ENCODE data around the gene TLCD2. TPM values are rescaled to one million over a fixed set of nuclear protein-coding genes. Genes with fewer than 3 reads are reported as not detected.
A peak's percentile ranks its signal among the peaks of the same experiment; 100 is the strongest.

Gene TLCD2
- total RNA-seq, 6 experiments from 2014 or later: 2.5 to 17.7 (median 3.7) TPM

GRCh38 chr17:1720856-1721386, 10.7 kb upstream of the TLCD2 start:
- TF ChIP-seq CTCF (IDR thresholded peaks at IDR 0.05) (peak; percentile 91 to 98 (median 94)), POLR2A (IDR thresholded peaks at IDR 0.05) (no peak)
- 31% methylated on average over 11 of the region's 11 CpGs for WGBS (ENCODE audit: insufficient coverage, low coverage, low lambda C conversion rate, missing lambda C conversion rate)
- H3K9me3 ChIP-seq: no peaks in the 10 kb centered on the region
- no peak for ATAC-seq
- peaks cover 0 to 36% (median 17%) of the 10 kb centered on the region in 4 donors for H3K4me1 ChIP-seq
- intact Hi-C loops (cut with DNase I): no loop called here
- peak in 1 of 3 donors; percentile 67 for DNase-seq
- no peaks in the 10 kb centered on the region for H3K27me3 ChIP-seq
- no peaks in the 10 kb centered on the region for H3K36me3 ChIP-seq
- H3K4me3 ChIP-seq: no peak overlapping the region
- H3K27ac ChIP-seq: no peak overlapping the region

GRCh38 chr17:1718362-1719165, 8.4 kb upstream of the TLCD2 start:
- Histone ChIP-seq H3K4me1 (peaks cover 0 to 28% (median 11%) of the 10 kb centered on the region in 4 donors), H3K27me3 (no peaks in the 10 kb centered on the region), H3K27ac (peak overlapping the region; percentile 96 to 98 (median 97)), H3K36me3 (peaks cover 0 to 6% (median 3%) of the 10 kb centered on the region in 4 donors), H3K9me3 (no peaks in the 10 kb centered on the region), H3K4me3 (peak overlapping the region; percentile 54 to 98 (median 87))
- DNase-seq (no peak), ATAC-seq (no peak)
- no peak for TF ChIP-seq CTCF (IDR thresholded peaks at IDR 0.05)
- no peak for TF ChIP-seq POLR2A (IDR thresholded peaks at IDR 0.05)
- intact Hi-C loops (cut with DNase I): no loop called here
- 55% methylated on average over 12 of the region's 19 CpGs for WGBS (ENCODE audit: insufficient coverage, low coverage, low lambda C conversion rate, missing lambda C conversion rate)

GRCh38 chr17:1716912-1717695, 6.9 kb upstream of the TLCD2 start:
- Histone ChIP-seq H3K27ac (peak overlapping the region; percentile 96 to 98 (median 97)), H3K36me3 (peaks cover 0 to 19% (median 11%) of the 10 kb centered on the region in 4 donors), H3K4me1 (peaks cover 0 to 32% (median 15%) of the 10 kb centered on the region in 4 donors), H3K9me3 (no peaks in the 10 kb centered on the region), H3K4me3 (peak overlapping the region; percentile 54 to 98 (median 87)), H3K27me3 (no peaks in the 10 kb centered on the region)
- DNase-seq (peak; percentile 88 to 97 (median 92)), ATAC-seq (peak; percentile 55 to 71 (median 60))
- intact Hi-C loops (cut with DNase I): no loop called here
- 0% methylated on average over 10 of the region's 13 CpGs for WGBS (ENCODE audit: insufficient coverage, low coverage, low lambda C conversion rate, missing lambda C conversion rate)
- TF ChIP-seq POLR2A (IDR thresholded peaks at IDR 0.05): peak; percentile 81
- TF ChIP-seq CTCF (IDR thresholded peaks at IDR 0.05): no peak

- Histone ChIP-seq H3K27me3 (no peaks in the 10 kb centered on the region), H3K36me3 (peaks cover 0 to 26% (median 14%) of the 10 kb centered on the region in 4 donors), H3K9me3 (no peaks in the 10 kb centered on the region), H3K27ac (peak overlapping the region; percentile 98 to 99 (median 98)), H3K4me1 (peaks cover 0 to 32% (median 15%) of the 10 kb centered on the region in 4 donors), H3K4me3 (peak overlapping the region; percentile 87 to 98 (median 90))
- intact Hi-C loops (cut with DNase I): no loop called here
- ATAC-seq (peak; percentile 67 to 84 (median 75)), DNase-seq (peak; percentile 100)
- 0% methylated on average over 11 of the region's 70 CpGs for WGBS (ENCODE audit: insufficient coverage, low coverage, low lambda C conversion rate, missing lambda C conversion rate)
- peak; percentile 100 for TF ChIP-seq POLR2A (IDR thresholded peaks at IDR 0.05)
- TF ChIP-seq CTCF (IDR thresholded peaks at IDR 0.05): peak in 1 of 4 donors; percentile 5
These were observed 6.1 kb upstream of the TLCD2 start for GRCh38 chr17:1716076-1716911.
